Neural cell (in vitro differentiated cells): ENCODE measurements around the gene SKP1.

Source experiments
- CTCF ChIP-seq: fragments of 450-650 bp; IDR thresholded peaks from 2 replicates; pipeline ENCODE4 v1.5.1; 2014; ENCODE audit warnings: antibody characterized with exemption, mild to moderate bottlenecking, moderate library complexity; ENCODE audit not compliant: poor library complexity, severe bottlenecking
- EP300 ChIP-seq: fragments of 450-650 bp; conservative IDR thresholded peaks from 2 replicates; pipeline ENCODE4 v1.6.1; 2014; ENCODE audit warnings: antibody characterized with exemption, mild to moderate bottlenecking, moderate library complexity; ENCODE audit not compliant: poor library complexity, severe bottlenecking
- REST ChIP-seq: IDR thresholded peaks from 2 replicates; pipeline ENCODE4 v1.6.1; 2012; ENCODE audit warnings: borderline replicate concordance

DNA sequence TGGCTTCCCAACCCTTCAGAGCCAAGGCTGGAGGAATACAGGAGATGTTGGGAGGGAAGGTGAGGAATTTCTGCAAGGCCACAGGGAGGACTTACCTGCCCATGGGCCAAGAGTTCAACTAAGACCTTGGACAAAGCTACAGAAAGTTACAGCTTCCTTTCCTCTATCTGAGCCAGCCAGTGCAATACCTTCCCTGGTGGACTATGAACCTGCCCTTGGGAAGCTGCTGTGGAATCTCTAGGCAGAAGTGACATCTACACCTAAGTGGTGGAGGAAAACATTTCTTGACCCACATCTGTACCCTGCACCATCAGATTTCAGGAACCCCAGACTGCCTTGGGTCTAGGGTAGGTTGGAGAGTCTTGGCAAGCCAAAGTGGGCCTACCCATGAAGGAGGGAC lies 6.7 kb upstream of the SKP1 start:
- no peak for TF ChIP-seq EP300
- TF ChIP-seq CTCF = no peak
- no peak for TF ChIP-seq REST
